IPS-NIHi11 (cell line): ENCODE data around the gene SUSD4.

Experiments
- DNase-seq: peaks from one replicate; pipeline ENCODE4 v3.0.0; 2012; ENCODE audit warnings: mixed read lengths, low spot score

Gene SUSD4

DNA sequence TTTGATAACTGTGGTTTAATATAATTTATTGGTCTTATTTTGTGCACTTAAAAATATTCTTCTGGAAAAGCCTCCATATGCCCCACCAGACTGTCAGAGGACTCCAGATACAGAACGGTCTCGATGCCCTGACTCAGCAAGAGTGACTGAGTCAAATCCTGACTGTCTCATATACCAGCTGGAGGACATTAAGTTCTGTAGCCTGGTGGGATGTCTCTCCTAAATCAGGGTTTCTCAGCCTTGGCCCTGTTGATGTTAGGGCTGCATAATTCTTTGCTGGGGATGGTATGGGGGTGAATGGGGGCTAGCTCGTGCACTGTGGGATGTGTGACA, 153.2 kb downstream of the SUSD4 start:
- no peak for DNase-seq

- DNase-seq, result no peak
These were observed 153.8 kb downstream of the SUSD4 start for GRCh38 chr1:223209992-223210787.

- DNase-seq, result no peak
These were observed 154.6 kb downstream of the SUSD4 start for GRCh38 chr1:223209293-223209898.

DNA sequence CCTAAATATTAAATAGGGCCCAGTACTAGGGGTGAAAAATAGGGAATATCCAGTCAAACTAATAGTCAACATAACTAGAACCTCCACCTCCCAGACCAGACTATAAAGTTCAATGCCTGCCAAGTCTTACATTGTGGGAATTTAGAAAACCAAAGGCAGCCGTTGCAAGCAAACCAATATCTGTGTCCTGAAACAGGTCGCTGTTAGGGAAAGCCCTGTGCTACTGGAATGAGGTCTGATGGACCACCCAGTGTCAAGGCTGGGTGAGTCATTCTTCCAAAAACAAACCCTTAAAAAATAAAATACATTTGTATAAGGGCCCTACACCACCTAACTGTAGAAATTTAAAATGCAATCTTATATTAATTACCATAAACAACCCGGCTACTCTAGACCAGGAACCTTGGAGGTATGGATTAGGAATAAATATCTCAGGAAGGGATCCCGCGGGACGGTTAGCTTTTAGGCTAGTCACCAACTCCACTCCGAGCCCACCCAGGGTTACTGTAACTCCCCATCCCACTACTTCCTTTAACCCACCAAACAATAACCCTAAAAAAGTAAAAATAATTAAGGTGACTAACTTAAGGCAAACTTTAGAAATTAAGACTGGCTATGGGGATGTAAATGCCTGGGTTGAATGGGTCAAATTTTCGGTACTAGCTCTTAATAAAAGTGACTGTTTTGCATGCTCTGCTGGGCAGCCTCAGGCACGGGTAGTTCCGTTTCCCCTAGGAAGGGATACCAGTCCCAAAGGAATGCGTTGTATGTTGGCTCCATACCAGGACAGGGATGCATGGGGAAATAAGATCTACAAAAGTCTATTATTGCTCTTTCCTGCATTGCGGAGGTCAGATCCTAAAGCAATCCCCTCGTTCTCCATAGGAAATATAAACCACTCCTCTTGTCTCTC, 155.6 kb downstream of the SUSD4 start:
- DNase-seq, result no peak

DNA sequence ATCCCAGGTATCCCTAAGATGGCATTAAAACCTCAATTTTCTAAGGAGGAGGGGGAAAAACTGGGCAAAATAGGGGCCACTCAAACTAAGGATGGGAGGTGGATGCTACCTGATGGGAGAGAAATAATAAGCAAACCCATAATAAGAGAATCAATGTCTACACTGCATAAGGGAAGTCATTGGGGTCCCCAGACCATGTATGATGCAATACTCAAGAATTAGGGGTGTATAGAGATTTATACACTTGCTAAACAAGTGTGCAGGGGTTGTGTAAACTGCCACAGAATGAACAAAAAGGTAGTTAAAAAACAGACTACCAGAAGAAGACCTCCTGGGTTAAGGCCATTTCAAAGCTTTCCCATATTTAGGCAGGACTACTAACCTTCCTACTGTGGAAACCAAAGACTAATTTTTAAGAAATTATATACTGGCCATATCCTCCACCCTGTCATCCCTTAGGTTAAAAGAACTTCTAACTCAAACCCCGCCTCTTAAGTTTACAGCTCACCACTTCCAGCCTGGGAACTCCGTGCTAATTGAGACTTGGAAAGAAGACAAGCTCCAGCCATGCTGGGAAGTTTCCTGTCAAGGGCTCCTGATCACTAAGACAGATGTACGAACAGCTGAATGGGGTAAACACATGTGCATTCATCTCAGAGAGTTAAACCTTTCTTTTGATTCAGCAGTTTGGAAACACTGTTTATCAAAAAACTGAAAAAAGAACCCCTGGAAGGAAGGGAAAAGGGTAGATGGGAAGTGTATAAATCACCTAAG, 156.5 kb downstream of the SUSD4 start:
- DNase-seq, result no peak

DNA sequence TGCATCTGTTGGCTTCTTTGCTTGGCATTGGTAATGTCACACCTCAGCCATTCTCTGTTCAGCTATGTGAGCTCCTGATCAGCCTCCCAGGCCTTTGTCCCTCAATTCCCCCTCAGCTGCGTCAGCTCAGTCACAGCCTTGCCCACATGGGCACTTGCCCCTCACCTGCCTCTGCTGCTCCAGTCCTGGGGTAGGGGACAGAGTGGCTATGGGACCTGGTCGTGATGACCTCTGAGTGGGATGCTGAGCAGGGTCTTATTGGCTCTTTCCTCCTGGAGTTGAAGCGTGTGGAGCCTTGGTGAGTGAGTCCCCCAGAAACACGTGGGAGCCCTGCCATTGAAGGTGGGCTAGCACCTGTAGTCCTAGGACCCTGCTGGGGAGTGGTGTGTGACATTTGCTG, 159.6 kb downstream of the SUSD4 start:
- no peak for DNase-seq

- DNase-seq, result no peak
These were observed 160.3 kb downstream of the SUSD4 start for GRCh38 chr1:223203694-223204093.

- no peak for DNase-seq
These were observed 161.0 kb downstream of the SUSD4 start for GRCh38 chr1:223203034-223203408.

DNA sequence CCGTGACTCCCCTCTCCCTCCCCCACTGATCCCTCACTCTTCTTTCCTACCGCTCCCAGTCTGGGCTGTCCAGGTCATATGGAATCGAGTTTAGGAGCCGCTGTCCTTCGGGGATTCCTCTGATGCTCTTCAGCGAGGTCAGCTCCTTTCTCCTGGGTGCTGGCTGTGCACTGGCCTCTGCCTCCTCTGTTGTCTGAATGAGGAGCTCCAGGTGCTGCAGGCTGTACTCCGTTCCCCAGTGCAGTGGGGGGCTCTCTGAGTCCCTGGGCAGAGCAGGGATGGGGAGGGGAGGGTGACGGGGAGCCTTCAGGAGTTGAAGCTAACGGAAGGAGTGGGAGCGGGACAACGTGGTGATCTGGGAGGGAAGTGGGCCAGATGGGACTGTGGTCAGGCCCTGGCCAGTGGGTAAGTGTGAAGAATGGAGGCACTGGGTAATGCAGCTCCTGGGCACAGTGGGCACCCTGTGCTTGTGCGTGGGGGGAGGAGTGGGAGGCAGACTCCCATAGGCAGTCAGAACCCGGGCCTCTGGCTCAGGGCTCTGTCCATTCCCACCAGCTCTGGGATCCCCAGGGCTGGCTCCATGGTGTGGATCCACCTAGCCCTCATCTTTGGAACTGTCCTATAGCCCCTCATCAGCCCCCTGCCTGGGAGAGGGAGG, 161.5 kb downstream of the SUSD4 start:
- no peak for DNase-seq

GRCh38 chr1:223201967-223202366, 162.0 kb downstream of the SUSD4 start:
- no peak for DNase-seq

GRCh38 chr1:223200903-223201302, 163.1 kb downstream of the SUSD4 start:
- no peak for DNase-seq

- DNase-seq, result no peak
These were observed 164.8 kb downstream of the SUSD4 start for GRCh38 chr1:223199094-223199647.

DNA sequence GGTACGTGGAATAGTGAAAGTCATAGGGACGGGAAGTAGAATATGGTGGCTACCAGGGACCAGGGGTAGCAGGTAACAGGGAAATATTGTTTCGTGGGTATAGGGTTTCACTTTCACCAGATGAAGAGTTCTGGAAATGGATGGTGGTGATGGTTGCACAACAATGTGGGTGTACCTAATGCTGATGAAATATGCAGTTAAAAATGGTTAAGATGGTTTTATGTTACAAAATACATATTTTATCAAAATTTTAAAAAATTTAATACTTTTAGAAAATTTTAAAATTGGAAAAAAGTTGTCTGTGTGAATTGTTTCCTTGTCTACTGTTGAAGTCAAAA, 165.4 kb downstream of the SUSD4 start:
- no peak for DNase-seq

DNA sequence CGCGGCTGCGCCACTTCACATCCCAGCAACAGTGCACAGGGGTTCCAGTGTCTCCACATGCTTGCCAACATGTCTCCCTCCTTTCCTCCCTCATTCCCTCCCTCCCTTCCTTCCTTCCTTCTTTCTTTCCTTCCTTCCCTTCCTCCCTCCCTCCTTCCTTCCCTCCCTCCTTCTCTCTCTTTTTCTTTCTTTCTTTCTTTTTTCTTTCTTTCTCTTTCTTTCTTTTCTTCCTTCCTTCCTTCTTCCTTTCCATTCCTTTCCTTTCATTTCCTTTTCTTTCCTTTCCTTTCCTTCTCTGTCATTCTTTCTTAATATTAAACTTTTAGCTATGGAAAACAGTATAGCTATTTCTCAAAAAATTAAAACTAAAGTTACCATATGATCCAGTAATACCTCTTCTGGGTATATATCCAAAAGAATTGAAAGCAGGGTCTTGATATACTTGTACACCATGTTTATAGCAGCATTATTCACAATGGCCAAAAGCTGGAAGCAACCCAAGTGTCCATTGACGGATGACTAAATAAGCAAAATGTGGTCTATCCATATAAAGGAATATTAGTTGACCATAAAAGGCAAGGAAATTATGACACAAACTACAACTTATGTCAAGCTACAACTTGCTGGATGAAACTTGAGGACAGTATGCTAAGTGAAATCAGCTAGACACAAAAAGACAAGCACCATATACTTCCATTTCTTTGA, 165.9 kb downstream of the SUSD4 start:
- no peak for DNase-seq

DNA sequence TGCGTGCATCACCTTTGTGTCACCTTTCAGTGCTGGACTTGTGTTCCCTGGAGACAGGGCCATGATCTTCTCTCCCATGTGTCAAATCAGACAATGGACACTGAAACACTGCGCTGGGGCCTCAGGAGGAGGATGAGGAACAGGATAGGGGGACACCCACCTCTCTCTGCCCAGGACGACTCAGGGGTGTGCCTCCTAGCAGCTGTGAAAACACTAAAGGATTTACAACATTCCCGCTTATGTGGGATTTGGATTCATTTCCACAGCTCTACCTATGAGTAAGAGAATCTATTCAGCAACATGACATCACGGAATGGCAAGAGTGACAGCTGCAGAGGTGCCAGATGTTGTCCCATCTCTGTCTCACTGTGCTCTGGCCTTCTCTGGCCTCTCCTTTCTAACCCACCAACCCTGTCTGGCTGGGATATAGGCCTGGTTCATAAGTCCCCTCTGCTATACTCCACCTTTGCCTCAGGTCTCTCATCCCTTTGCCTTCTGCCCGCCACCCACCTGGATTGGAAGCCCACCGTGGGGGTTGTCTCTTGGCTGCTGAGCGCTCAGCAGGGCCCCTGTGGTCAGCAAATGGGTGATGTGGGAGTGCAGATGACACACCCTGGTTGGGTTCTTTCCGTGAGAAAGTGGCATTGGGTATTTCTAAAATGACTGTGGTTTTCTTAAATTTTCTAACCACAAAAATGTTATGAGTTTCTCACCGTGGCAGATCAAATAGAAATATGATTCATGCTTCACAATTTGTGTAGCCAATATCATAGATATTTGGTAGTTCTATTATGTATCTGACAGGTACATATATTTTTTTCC, 173.9 kb downstream of the SUSD4 start:
- no peak for DNase-seq

- no peak for DNase-seq
These were observed 174.5 kb downstream of the SUSD4 start for GRCh38 chr1:223189525-223189902.

- DNase-seq, result no peak
These were observed 175.2 kb downstream of the SUSD4 start for GRCh38 chr1:223188618-223189356.

- DNase-seq, result no peak
These were observed 177.2 kb downstream of the SUSD4 start for GRCh38 chr1:223186800-223187199.

DNA sequence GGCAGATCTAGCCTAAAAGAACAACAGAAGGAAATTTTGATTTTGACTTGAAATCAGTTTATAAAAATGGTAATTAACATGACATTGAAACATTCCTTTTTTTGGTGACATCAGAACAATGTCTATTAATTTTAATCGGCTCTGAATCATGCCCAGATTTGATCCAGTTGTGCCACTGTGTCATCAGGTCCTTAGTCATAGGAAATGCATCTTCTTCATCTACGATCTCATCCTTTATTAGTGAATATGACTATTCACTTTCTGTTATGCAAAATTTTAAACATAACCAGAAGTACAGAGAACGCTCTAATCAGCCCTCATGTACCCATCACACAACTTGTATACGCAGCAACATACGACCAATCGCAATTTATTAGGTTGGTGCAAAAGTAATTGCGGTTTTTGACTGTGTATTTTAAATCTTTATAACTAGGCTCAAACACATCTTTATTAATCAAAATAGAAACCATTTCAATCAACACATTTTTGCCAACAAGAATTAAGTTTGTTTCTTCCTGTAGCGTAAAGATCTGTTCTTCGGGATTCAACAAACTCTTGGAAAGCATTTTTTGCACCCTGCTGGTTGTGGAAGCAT, 180.6 kb downstream of the SUSD4 start:
- no peak for DNase-seq
